Measurements from ENCODE around the gene RFPL3. TPM values are rescaled to one million over a fixed set of nuclear protein-coding genes. Genes with fewer than 3 reads are reported as not detected.

Gene RFPL3
- polyA plus RNA-seq, 3 donors = not detected

- H3K79me2 ChIP-seq (ENCODE audit: insufficient read depth, low read length) = no peaks in the 10 kb centered on the region
- no peak overlapping the region for H2AFZ ChIP-seq (ENCODE audit: insufficient read depth, low read depth, low read length, poor library complexity, severe bottlenecking)
- no peaks in the 10 kb centered on the region for H3K9me3 ChIP-seq (replicated peaks in 1 of 2; ENCODE audit: control insufficient read depth in 1 of 2, insufficient read depth in 1 of 2, low read length in 2 of 2)
- H3K4me3 ChIP-seq (replicated peaks in 1 of 3; ENCODE audit: low read depth in 2 of 3, low read length in 3 of 3) = no peak overlapping the region
- intact Hi-C loops (cut with micrococcal nuclease) = no loop called here
- peaks cover 0 to 5% (median 0%) of the 10 kb centered on the region in 7 donors for H3K9me3 Mint-ChIP-seq
- H3K4me1 Mint-ChIP-seq = no peaks in the 10 kb centered on the region
- DNase-seq = no peak
- H3K27ac Mint-ChIP-seq = no peak overlapping the region
- TF ChIP-seq CTCF (IDR thresholded peaks at IDR 0.05) = no peak
- no peaks in the 10 kb centered on the region for H3K4me1 ChIP-seq (ENCODE audit: control insufficient read depth in 1 of 2, insufficient read depth in 2 of 2, low read length in 2 of 2)
- H3K9ac ChIP-seq (ENCODE audit: insufficient read depth, low read length, poor library complexity, severe bottlenecking) = no peak overlapping the region
- no peaks in the 10 kb centered on the region for H3K36me3 Mint-ChIP-seq
- H3K27me3 Mint-ChIP-seq (ENCODE audit: low read depth in 3 of 3) = peaks cover 3 to 13% (median 5%) of the 10 kb centered on the region in 3 donors
- no peaks in the 10 kb centered on the region for H4K20me1 ChIP-seq (ENCODE audit: insufficient read depth, low read length)
- no peak overlapping the region for H3K4me2 ChIP-seq (replicated peaks; ENCODE audit: extremely low read depth, low read length, poor library complexity, severe bottlenecking)
- no peaks in the 10 kb centered on the region for H3K36me3 ChIP-seq (replicated peaks in 1 of 2; ENCODE audit: control insufficient read depth in 1 of 2, insufficient read depth in 2 of 2, low read length in 2 of 2)
- H3K27me3 ChIP-seq (ENCODE audit: control insufficient read depth in 2 of 2, insufficient read depth in 2 of 2, low read length in 2 of 2) = no peaks in the 10 kb centered on the region
- 90% methylated on average over 6 of the region's 11 CpGs for WGBS (ENCODE audit: insufficient coverage)
- H3K4me3 Mint-ChIP-seq = no peak overlapping the region
- no peak overlapping the region for H3K27ac ChIP-seq (ENCODE audit: low read depth in 1 of 2, low read length in 2 of 2)
These were observed 34.0 kb upstream of the RFPL3 start for GRCh38 chr22:32323513-32324164.

DNA sequence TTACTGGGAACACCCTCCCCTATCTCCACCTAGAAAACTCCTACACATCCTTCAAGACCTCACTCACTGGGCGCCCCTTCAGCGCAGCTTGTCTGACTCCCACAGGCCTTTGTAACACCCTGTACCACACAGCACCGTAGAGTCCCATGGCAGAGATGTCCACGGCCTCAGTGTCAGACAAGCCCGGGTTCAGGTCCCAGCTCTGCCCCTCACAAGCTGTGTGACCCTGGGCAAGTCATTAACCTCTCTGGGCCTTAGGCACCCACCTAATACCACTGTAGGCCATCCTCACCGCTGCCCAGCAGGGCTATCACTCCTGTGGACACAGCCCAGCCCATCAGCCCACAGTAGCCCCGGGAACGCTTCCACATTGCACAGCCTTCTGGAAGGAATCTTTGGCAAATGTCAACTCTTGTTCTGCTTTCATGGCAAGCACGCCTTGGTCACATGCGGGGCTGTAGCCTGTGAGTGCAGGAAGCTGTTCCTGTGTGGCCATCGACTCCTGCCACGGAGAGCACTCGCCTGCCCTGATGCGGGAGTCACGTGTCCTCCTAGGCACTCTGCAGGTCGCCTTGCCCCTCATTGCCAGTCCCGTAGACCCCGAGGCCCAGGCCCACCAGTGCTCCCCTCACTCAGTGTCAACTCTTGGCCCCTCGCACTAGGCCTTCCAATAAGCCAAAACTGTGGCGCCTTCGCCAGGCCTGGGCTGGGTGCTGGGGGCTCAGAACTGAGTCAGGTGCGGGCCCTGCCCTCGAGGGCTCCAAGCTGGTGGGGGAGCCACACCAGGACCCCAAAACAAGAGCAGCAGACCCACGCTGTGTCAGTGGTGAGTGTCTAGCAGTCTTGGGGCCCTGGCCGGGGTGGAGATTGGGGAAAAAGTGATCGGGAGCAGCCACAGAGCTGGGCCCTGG lies 32.9 kb upstream of the RFPL3 start:
- Histone ChIP-seq H3K36me3 (replicated peaks in 1 of 2; ENCODE audit: control insufficient read depth in 1 of 2, insufficient read depth in 2 of 2, low read length in 2 of 2) (no peaks in the 10 kb centered on the region), H3K27me3 (ENCODE audit: control insufficient read depth in 2 of 2, insufficient read depth in 2 of 2, low read length in 2 of 2) (no peaks in the 10 kb centered on the region), H4K20me1 (ENCODE audit: insufficient read depth, low read length) (no peaks in the 10 kb centered on the region), H2AFZ (ENCODE audit: insufficient read depth, low read depth, low read length, poor library complexity, severe bottlenecking) (no peak overlapping the region), H3K4me1 (ENCODE audit: control insufficient read depth in 1 of 2, insufficient read depth in 2 of 2, low read length in 2 of 2) (no peaks in the 10 kb centered on the region), H3K27ac (ENCODE audit: low read depth in 1 of 2, low read length in 2 of 2) (no peak overlapping the region), H3K9me3 (replicated peaks in 1 of 2; ENCODE audit: control insufficient read depth in 1 of 2, insufficient read depth in 1 of 2, low read length in 2 of 2) (no peaks in the 10 kb centered on the region), H3K79me2 (ENCODE audit: insufficient read depth, low read length) (no peaks in the 10 kb centered on the region), H3K4me3 (replicated peaks in 1 of 3; ENCODE audit: low read depth in 2 of 3, low read length in 3 of 3) (no peak overlapping the region), H3K9ac (ENCODE audit: insufficient read depth, low read length, poor library complexity, severe bottlenecking) (no peak overlapping the region), H3K4me2 (replicated peaks; ENCODE audit: extremely low read depth, low read length, poor library complexity, severe bottlenecking) (no peak overlapping the region)
- Mint-ChIP-seq H3K4me3 (no peak overlapping the region), H3K4me1 (no peaks in the 10 kb centered on the region), H3K27ac (no peak overlapping the region), H3K36me3 (no peaks in the 10 kb centered on the region), H3K9me3 (peaks cover 0 to 2% (median 1%) of the 10 kb centered on the region in 7 donors), H3K27me3 (ENCODE audit: low read depth in 3 of 3) (peaks cover 3 to 12% (median 4%) of the 10 kb centered on the region in 3 donors)
- 96% methylated on average over 26 of the region's 26 CpGs for WGBS (ENCODE audit: insufficient coverage)
- intact Hi-C loops (cut with micrococcal nuclease) = no loop called here
- no peak for TF ChIP-seq CTCF (IDR thresholded peaks at IDR 0.05)
- DNase-seq = no peak
